GM21786 (cell line): Measurements from ENCODE around the gene RGMB.
"Not testable (repeated sequence)": the region's sequence is repeated elsewhere in the genome, so short reads cannot be mapped to it uniquely, and the experiment has no call there.

ENCODE experiments used
- ATAC-seq: cut with Tn5 transposase; IDR thresholded peaks from one replicate; pipeline ENCODE4 v1.9.1; 2021; ENCODE audit not compliant: unreplicated experiment

Gene RGMB, protein sequence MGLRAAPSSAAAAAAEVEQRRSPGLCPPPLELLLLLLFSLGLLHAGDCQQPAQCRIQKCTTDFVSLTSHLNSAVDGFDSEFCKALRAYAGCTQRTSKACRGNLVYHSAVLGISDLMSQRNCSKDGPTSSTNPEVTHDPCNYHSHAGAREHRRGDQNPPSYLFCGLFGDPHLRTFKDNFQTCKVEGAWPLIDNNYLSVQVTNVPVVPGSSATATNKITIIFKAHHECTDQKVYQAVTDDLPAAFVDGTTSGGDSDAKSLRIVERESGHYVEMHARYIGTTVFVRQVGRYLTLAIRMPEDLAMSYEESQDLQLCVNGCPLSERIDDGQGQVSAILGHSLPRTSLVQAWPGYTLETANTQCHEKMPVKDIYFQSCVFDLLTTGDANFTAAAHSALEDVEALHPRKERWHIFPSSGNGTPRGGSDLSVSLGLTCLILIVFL

DNA sequence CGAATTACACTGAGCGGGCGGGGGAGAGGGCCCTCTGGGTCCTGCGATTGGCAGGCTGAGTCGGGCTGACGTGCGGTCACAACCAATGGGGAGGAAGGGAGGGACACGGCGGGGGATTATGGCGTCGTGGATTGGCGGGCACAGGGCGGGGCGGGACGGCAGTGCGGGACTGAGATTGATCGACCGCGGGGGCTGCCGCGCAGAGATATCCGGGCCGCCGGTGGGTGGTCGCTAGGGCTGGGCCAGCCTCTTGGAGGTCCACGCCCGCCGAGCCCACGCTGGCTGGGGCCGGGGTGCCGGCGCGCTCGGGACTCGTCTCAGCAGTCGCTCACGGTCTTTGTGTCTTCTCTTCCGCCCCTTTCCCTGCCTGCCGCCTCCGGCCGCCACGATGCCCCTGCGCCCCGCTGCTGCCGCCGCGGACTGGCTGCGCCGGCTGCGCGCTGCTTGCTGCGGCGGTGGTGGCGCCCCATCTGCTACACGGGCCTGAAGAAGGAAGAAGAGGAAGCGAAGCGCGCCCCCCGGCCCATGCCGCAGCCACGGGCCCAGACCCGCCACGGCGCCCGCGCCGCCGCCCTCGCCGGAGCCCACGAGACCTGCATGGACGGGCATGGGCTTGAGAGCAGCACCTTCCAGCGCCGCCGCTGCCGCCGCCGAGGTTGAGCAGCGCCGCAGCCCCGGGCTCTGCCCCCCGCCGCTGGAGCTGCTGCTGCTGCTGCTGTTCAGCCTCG, at the start of gene RGMB:
TSS of gene RGMB (plus strand) at position 200 of the 728 bp plus-strand sequence. CDS start at position 608, 408 bp downstream.
- ATAC-seq = peak; percentile 81

- no peak for ATAC-seq
Observed at GRCh38 chr5:98726258-98726657, 47.2 kb upstream of the RGMB start.

DNA sequence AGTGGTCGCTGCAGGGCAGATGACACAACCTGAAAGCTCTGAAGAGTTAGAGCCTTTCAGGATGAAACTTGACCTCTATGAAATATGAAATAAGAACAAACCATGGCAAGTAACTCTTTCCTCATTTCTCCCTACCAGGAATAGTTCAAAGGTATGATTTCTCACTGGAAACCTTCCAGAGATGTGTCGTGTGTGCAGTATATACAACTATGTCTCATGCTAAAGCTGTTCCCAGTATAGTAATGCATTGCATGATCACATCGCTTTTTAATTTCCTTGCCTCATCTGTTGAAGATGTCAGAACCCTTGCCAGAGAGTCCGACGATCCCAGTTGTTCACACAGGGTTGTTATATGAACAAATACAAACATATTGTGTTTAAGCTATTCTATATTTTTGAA, 45.8 kb upstream of the RGMB start:
- ATAC-seq = no peak

DNA sequence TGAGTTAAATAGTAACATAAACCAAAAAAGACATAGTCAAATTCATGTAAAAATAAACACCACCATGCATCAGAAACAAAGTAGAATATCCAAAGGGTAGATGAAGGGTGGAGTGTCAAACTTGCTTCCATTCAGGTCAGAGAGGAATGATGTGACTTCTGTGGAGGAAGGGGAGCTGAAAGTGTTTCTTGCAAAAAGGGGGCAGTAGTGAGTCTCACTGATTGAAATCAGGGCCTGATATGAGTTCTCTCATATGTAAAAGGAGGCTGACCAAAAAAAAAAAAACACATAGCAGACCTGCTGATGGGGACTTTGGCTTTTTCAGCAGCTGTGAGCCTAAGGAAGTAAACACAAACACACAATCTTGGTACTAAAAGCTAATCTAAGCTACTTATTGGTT, 38.8 kb upstream of the RGMB start:
- ATAC-seq = no peak

GRCh38 chr5:98735806-98736507, 37.5 kb upstream of the RGMB start:
- ATAC-seq = no peak

- ATAC-seq = no peak
Observed at GRCh38 chr5:98736753-98737152, 36.7 kb upstream of the RGMB start.

GRCh38 chr5:98737441-98737840, 36.0 kb upstream of the RGMB start:
- not testable (repeated sequence) for ATAC-seq

DNA sequence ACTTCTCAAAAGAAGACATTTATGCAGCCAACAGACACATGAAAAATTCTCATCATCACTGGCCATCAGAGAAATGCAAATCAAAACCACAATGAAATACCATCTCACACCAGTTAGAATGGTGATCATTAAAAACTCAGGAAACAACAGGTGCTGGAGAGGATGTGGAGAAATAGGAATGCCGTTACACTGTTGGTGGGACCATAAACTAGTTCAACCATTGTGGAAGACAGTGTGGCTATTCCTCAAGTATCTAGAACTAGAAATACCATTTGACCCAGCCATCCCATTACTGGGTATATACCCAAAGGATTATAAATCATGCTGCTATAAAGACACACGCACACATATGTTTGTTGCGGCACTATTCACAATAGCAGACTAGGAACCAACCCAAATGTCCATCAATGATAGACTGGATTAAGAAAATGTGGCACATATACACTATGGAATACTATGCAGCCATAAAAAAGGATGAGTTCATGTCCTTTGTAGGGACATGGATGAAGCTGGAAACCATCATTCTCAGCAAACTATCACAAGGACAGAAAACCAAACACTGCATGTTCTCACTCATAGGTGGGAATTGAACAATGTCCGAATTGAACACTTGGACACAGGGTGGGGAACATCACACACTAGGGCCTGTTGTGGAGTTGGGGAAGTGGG, 34.8 kb upstream of the RGMB start:
- ATAC-seq = not testable (repeated sequence)

GRCh38 chr5:98741926-98742325, 31.5 kb upstream of the RGMB start:
- ATAC-seq = no peak

GRCh38 chr5:98742396-98743073, 30.9 kb upstream of the RGMB start:
- no peak for ATAC-seq

- not testable (repeated sequence) for ATAC-seq
Observed at GRCh38 chr5:98748259-98748658, 25.2 kb upstream of the RGMB start.

DNA sequence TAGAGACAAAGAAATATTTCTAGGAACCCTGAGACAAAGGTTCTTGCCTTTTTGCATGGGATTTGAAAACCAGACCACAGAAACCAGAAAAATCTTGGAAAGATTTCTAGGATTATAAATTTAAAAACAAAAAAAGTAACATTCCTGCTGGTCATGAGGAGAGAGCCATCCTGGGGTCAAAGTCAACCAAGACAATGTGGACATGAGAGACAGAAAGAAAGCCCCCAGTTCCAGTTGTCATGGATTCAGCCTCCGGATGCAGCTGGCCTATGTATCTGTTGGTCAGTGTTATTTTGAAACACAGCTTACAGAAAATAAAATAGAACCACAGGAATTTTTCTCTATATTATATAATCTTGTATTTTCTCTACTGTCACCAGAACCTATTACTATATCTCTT, 24.4 kb upstream of the RGMB start:
- ATAC-seq = no peak

DNA sequence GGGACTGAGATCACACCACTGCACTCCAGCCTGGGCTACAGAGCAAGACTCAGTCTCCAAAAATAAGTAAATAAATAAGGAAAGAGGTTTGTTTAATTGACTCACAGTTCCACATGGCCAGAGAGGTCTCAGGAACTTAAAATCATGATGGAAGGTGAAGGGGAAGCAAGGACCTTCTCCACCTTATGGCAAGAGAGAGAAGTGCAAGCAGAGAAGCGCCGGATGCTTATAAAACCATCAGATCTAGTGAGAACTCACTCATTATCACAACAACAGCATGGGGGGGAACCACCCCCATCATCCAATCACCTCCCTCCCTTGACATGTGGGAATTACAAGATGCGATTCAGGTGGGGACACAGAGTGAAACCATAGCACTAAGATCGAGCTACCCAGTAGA, 22.8 kb upstream of the RGMB start:
- ATAC-seq = peak; percentile 80

GRCh38 chr5:98752331-98752730, 21.1 kb upstream of the RGMB start:
- not testable (repeated sequence) for ATAC-seq

GRCh38 chr5:98752801-98753200, 20.7 kb upstream of the RGMB start:
- not testable (repeated sequence) for ATAC-seq

DNA sequence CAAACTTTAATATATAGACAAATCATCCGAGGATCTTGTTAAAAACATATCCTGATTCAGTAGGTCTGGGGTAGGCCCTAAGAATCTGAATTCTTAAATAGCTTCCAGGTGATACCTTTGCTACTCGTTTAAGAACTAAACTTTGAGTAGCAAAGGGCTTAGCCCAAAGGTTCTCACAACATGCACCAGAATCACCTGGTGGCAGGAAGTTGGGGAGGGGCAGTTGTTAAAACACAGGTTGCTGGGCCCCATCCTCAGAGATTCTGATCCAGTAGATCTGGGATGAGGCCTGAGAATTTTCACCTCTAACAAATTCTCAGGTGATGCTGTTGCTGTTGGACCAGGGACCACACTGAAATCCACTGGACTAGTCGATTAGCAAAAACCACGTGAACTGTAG, 20.0 kb upstream of the RGMB start:
- ATAC-seq = no peak

DNA sequence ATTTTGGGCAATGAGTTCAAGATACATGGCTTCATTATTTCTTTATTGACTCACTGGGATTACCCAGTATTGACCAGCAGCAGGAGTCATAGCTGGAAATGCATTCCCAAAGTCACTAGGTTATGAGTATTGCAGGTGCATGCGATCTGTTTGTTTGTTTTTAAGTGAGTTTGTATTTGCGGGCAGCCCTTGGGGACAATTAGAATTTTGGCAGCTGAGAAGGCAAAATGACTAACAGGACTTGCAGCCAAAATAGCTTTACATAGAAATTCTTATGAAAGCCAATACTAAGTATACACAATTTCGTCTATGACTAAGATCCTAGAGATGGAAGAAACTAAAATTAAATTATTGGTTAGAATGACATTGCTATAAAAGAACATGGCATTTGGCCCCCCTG, 18.1 kb upstream of the RGMB start:
- no peak for ATAC-seq

DNA sequence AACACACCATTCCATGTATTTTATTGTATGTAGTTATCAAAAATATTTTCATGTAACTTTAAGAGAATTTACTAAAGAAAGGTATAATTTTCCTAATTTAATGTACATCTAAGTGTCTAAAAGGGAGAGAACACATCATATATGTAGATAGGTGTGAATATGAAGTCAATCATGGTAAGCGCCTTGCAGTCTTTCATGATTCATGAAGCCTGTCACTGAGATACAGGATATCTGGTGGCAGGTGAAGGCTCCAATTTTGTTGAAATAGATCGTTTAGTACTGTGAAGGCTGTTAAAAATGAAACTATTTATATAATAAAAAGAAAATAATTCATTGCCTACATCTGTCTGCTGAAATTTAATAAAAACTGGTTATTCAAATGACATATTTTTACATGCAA, 15.5 kb upstream of the RGMB start:
- no peak for ATAC-seq

DNA sequence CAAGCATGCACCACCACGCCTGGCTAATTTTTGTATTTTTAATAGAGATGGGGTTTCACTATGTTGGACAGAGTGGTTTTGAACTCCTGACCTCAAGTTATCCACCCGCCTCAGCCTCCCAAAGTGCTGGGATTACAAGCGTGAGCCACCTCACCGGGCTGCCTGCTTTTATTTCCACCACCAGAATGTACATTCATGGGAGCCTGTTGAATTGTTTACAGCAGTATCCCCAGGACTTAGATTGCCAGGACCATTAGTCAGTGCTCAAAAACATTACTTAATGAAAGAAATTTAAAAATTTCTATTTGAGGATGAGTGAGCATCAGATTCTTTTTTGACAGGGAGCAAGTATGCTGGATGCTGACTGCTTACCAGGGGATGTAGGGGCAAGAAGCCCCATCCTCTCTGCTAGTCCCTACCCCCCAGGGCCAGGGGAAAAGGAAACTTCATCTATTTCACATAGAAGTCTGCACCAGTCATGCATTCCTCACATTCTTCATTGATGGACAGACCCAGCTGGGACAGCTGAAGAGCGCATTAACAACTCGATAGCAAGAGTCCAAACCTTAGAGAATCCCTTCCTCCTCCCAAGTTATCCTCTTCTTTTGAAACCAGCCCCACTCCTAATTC, 10.3 kb upstream of the RGMB start:
- ATAC-seq = no peak

DNA sequence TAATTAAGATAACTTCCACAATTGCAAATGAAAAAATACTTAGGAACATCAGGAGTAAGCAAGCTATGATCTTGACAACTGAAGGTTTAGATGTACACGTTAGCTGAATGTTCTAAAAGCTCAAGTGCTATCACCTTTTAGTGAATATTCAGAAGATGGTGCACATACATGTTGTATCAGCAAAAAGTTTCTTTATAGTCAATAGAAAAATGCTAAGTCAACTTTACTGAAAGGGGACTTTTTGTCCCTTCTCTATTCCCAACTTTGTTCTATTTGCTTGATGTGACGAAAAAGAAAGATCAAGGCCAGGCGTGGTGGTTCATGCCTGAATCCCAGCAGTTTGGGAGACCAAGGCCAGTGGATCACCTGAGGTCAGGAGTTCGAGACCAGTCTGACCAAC, 7.6 kb upstream of the RGMB start:
- ATAC-seq = no peak
